NCI-H1694 treated with DMSO at 0.1 percent for 48 hours (cell line): Measurements from ENCODE around the gene ZFP1.

Experiments used
- DNase-seq: peaks from one replicate; lab custom pipeline; 2025; lab: John Stamatoyannopoulos, UW

The ZFP1 gene

DNA sequence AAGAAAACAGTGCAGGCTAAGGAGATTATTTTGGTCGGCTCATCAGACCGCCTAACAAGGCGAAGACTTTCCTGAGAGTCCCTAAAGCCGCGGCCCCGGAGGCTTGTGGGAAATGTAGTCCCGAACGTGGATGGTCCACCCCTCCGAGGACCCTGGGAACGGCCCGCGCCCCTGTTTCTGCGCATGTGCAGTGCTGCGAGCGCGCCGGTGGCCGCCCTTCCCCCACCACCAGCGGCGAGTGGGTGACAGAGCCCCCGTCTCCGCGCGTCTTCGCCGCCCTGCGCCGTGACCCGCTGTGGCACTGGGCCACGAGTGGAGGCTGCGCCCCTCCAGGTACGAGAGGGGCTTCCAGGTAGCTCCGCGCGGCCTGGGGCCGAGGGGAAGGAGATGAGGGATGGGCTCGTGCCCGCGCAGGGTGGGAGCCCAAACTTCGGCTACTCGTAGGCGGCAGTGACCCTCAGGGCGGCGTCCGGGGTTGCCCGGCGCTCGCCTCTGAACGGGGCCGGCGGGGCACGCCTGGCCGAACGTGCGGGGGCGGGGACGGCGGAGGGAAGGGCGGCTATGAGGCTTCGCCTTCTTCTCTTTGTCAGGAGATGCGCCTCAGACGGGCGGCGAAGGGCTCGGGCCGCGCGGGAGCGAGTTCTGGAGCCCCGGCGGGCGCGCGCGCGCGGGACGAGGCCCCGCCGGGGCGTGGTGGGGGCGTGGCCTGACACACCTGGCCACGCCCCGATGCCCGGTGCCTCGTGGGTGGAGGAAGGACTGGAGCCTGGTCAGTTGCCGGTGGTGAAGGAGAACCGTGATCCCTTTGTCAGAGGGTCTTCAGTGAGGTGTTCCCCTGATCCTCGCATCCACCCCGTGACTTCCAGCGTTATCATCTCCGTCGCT, at the start of gene ZFP1:
Gene ZFP1 (plus strand): TSS at position 214 of the 885 bp plus-strand sequence. CDS start 4,428 bp downstream, outside the sequence.
- peak; percentile 73 for DNase-seq

DNA sequence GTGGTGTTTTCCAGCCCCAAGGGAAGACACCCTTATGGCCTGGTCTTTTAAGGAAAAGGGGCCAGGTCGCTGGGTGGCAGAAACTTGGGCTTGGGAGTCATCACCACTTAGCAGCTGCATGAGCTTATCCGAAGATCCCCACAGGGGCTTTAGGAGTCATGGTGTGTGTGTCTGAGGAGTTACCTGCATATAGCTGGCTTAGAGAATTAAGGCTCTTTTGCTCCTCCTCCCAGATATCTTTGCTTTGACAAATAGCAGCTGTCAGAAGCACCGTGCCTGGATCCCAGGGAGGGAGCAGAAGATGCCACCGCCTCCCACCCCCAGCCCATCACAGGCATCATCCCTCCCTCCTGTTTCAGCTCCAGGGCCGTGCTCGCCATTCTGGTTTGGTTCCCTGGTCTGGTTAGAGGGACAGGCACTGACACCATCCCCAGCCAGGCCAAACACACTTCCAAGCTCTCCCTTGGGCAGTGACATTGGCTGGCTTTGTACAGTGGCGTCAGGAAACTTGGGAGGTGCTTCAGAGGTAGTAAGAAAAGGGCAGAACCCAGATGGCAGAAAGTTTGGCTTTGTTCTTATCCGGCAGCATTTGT, 49.2 kb upstream of the ZFP1 start:
- DNase-seq, result no peak

DNA sequence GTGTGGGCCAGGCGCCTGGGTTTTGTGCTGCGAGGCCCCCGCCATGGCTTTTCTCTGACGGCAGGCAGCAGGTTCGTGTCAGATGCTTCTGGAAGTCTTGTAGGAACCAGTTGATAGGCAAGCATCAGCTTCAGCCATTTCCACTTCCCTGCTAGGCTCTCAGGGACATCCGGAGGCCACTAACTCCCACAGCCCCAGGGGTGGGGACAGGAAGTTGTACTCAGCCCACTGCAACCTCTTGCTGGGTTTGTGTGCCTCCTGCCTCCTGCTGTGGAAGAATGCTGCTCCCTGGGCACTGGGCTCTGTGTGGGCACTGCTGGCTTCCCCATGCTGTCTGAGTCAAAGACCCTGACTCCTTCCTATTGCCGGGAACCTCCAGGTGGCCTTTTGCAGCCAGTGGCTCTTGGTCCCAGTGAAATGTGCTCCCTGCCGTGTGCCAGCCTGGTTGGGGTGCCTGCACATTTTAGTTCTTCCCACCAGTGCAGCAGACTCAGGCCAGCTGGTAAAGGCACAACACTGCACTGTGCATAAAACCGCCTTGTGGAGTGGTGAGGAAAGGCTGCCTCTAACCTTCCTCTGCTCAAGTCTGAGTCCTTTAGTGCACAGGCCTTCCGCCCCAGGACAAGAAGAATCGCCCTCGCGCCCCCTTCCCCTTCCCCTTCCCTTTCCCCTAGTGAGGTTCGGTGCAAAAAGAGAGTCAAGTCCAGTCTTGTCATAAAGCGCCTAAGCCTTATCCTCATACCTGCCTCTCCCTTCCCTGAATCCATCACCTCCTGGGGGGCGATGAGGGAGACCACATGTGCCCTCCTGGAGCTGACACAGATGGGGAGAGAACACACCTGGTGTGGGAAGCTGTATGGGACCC, 48.4 kb upstream of the ZFP1 start:
- DNase-seq, result no peak

DNA sequence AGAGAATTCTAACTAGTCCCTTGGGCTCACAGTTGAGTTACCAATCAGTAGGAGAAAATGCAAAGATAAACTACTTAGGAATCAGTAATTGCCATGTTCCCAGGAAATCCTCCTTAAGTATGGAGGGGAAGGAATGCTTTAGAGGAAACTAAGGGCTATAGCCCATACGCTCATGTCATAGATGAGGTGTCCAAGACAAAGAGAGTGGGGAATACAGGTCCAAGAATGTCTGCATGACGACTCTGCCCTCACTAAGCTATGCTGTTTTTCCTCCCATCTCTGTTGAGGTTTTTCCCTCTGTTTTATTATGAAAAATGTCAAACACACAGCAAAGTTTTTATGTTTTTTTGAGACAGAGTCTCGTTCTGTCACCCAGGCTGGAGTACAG, 47.7 kb upstream of the ZFP1 start:
- no peak for DNase-seq

DNA sequence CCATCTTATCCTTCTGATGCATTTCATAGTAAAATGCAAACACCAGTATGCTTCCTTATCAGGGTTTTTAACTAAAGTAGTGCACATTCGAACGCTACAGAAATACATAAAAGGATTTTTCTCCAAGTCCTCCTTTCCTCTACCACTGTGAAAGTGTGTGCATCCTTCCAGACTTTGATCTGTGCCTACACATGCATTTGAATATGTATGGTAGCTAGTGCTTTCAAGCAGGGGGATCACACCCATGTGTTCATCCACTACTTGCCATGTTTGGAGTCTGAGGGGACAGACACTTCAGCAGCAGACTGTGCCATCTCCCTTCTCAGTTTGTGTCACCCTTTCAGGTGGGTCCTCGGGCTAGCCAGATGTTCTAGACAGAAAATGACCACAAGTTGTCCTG, 46.7 kb upstream of the ZFP1 start:
- DNase-seq, result no peak

DNA sequence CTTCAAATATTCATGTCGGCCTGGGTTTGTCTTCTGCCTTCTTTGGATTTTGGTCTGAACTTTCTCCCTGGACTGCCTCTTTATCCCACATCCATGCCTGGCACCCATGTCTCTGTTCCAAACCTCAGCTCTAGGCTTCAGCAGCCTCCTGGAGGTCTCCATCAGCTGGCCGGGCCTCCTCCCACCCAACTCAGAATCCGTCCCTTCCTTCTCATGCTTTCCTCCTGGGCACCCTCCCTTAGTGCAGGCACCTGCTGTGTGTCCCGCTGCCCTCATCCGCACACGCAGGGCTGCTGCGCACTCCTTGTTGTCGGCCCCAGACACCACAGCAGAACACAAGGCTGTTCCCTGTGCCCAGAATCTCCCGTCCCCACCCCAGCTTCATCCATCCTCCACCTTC, 45.7 kb upstream of the ZFP1 start:
- no peak for DNase-seq

DNA sequence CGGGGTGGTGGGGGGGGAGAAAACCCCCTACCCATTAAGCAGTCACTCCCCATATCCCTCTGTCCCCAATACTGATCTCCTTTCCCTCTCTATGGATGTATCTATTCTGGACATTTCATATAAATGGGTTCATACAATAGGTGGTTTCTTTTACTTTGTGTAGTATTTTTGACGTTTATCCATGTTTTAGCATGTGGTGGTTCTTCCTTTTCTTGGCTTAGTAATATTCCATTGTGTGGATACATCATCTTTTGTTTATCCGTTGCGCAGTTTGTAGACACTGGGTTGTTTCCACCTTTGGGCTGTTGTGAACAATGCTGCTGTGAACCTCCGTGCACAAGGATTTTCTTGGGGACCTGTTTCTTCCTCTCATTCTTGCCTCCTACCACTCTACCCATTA, 44.3 kb upstream of the ZFP1 start:
- no peak for DNase-seq

DNA sequence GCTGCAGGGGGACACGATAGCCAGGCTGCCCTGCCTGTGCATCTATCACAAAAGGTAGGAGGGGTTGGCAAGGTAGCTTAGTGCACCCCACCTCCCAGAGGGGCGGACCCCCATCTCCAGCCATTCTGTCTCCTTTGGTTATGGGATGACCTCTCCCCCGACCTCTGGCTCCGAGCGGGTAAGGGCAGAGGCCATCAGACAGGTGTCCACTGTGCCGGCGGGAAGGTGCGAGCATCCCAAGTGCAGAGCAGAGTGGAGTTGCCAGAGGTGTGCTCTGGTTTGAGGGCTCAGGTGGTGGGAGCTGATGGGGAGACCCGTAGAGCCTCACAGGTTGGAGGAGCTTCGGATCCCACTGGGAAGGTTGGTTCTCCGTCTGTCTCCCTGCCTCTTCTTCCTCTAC, 43.5 kb upstream of the ZFP1 start:
- no peak for DNase-seq

DNA sequence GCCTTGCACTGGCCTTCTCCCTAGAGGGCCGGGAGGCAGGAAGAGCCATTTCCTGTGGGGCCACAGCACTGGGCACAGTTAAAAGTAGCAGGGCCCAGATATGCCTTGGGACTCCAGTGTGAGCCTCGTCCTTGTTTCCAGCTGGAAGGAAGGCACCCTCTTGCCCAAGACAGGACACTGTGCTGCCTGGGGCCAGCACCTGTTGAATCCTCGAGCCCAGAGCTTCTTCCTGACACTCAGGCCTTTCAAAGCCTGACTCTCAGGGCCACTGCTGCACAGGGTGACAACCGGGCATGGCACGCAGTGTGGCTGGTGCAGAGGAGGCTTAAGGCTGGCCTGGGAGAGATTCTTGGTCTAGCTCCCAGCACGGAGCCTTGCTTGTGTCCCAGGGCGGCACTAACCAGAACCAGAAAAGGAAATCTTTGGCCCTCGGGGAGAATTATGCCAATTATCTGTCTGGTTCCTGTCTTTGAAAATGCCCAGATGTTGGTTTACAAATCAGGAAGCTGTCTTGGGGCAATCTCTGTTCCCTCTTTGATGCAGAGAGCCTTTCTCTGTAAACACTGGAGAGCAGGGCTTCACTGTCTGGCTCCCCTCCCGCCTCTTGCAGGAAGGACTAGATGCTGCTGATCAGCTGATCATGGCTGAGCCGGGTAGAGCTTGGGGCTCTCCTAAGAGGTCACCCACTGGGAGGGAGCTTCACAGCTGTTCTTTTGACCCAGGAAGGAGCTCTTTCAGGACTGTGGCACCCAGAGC, 42.8 kb upstream of the ZFP1 start:
- DNase-seq, result no peak

DNA sequence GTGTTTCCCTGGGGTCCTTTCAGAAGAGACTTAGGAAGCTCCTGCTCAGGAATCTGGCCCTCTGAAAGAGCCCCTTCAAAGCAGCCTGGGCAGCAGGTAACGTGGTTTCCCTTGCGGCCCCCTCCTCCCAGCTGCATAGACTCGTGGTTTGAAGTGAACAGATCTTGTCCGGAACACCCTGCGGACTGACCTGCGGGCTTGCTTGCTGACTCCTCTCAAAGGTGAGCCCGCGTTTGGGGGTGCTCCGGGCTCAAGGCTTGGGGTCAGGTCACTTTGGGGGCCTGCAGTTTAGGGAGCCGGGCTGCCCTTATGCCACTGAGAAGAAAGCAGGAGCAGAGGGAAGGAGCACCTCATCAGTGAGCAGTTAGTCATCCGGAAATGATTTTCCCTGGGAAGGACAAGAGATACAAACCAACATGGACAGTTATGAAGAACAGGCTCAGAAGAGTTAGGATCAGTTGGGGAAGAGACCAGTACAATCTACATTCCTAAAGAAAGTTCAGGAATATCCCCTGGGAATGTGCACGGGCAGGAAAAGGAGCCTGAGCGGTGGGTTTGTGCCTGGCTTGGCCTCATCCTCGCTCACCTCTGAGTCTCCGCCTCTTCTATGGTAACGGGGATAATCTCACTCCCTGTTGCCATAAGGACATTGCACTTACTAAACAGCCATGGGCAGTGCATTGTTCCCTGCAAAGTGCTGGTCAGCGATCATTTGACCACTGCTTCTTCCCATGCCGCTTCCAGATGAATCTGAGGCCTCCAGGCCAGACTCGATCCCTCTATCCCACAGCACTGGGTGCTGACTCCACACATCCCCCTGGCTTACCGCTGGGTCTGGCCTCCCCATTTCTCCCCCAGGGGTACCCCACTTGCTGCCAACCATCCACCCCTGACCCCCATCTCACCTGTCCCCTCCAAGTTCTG, 41.7 kb upstream of the ZFP1 start:
- no peak for DNase-seq

DNA sequence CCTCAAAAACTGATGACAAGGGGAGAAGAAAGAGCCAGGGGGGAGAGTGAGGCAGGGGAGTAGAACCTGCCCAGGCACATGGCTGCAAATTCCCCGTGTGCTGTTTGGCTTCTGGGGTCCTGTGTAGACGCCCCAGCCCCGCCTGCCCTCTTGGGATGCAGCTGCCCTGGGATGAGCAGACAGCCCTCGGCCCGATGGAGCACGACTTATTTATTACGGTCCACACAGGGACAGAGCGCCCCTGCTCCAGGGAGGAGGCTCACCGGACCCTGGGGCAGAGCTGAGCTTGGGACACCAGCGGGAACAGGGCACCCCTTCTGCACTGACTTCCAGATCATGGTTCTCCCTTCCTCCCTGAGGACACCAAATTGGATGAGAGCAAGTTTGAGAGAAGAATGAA, 40.8 kb upstream of the ZFP1 start:
- DNase-seq, result no peak

DNA sequence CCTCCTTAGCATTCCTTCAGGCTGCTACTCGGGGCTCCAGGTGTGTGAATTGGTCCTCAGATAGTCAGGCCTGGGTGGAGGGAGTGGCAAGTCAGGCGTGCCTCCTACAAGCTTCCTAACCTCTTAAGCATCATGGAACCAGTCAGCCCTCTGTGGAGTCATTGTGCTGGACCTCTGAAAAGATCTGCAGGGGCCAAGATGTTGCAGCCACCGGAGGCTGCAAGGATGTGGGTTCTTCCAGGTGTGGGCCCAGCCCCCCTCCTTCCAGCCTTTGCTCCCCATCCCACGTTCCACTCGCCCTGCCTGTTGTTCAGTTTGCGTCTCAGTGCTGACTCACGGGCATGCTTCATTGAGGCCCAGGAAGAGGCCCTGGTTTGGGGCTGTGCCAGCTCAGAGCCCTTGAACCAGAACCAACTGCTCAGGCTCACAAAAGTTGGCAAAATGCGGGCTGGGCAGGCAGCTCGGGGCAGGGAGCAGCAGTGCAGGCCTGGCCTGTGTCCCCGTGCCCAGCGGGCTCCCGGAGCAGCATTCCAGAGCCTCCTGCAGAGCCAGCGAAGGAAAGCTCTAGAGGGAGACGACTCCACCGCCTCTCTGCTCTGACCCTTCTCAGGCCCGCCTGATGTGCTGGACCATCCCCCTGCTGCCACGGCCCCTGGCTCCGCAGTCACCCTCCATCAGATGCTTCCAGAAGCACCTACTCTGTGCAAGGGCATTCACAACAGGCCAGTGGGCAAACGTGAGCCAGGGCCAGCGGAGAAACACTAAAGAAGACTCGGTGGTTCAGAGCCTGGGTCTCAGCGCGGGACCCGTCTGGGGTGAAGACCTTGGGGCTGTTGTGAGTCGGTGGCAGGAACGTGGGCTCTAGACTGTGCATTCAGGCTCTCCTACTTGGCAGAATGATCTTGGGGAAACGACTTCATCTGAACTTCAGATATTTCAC, 39.3 kb upstream of the ZFP1 start:
- peak; percentile 12 for DNase-seq

DNA sequence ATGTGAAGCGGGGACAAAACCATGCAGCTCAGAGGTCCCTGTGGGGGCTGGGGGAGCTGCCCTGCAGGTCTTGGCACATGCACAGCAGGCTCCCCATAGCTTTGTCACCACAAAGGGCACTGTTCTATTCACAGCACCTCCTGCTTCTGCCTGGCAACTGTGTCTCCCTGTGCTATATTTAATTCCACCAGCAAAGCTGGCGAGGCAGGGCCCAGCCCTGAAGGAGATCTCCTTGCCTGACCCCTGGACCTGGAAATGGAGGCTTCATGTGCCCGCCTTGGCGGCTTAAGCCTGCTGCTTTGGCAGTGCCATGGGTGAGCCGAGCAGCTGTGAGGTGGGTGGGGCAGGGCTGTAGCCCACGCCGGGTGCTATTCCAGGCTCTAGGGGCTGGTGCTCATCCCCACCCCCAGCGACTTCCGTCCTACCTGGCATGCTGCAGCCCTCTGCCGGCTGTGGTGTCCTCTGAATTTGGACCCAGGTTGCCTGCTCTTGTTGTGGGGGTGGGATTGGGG, 38.5 kb upstream of the ZFP1 start:
- DNase-seq, result peak; percentile 37

DNA sequence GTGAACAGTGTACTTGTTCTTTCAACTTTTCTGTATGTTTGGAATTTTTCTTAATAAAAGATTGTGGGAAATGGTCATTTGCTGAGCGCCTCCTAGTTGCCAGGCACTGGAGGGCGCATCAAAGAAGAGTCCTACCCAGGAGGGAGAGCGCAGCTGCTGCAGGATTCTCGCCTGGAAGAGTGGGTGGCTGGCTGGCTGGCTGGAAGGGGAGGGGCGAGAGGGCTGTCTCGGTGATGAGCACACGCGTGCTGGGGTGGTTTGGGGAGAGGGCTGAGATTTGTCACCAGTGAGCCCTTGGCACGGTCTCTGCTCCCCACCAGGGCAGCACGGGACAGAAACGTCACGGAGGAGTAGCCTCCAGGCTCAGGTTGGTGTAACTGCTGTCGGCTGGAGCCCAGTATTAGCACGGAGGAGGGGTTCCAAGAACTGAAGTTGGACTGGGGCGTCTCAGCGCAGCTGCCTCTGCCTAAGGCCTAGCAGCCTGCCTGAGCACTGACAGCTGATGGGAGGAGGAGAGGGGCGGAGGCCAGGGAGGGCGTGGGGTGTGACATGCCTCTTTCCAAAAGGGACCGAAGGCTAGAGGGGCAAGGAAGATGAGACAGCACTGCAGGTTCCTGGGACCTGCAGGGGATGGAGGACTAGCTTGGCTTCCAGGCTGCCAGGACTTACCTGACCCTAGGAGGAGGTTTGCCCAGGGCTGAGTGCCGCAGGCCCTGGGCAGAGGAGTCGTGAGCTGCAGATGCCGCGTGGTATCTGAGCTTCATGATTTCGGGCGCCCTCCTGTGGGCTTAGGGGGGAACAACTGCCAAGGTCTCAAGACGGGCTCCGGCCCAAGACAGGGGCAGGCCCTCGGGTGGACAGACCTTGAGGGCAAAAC, 37.4 kb upstream of the ZFP1 start:
- DNase-seq, result peak; percentile 67

DNA sequence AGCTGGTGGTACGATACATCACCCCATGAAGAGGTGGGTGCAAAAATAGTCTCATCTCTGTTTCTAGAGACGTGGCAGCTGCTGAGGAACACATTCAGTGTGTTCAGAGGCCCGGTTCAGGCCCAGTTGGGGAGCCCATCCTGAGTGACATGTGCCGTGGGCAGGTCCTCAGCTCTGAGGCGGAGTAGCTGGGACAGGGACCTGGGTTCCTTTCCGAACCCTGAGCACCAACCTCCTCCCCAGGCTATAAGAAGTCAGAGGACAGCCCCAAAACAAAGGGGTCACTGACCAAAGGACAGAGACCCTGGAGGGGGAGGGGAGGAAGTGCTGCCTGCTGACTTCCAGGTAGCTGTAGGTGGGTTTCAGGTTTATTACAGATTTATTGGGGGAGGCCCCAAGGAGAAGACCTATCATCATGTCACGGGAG, 36.8 kb upstream of the ZFP1 start:
- DNase-seq, result no peak

DNA sequence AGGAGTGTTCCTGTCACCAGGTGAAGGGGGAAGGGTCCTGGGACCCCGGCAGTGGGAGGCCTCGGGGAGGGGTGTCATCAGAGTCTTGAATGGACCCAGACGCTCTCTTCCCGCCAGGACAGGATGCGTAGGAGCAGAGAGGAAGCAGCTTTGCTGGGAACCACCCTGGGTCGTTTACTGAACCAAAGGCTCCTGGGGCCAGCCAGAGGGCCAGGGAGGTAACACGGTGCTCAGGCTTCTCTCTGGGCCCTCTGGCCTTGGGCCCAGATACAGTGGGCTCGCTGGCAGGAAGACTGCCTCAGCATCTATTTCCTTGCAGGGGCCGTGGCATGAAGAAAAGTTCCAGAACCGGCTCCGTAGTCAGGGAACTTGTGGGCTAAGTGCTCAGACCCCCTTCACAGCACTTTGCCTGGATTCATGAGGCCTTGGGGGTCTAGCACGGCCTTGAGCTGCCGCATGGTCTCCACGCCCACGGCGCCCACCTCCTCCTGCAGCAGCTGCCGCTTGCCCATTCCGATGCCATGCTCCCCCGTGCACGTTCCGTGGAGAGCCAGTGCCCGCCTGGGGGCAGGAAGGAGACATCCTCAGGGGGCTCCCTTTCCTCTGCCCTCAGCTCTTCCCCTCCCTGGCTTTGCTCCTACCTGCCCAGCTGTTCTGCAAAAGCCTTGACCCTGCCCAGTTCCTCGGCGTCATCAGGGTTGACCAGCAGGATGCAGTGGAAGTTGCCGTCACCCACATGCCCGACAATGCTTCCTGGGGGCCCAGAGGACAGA, 36.2 kb upstream of the ZFP1 start:
- DNase-seq, result no peak

DNA sequence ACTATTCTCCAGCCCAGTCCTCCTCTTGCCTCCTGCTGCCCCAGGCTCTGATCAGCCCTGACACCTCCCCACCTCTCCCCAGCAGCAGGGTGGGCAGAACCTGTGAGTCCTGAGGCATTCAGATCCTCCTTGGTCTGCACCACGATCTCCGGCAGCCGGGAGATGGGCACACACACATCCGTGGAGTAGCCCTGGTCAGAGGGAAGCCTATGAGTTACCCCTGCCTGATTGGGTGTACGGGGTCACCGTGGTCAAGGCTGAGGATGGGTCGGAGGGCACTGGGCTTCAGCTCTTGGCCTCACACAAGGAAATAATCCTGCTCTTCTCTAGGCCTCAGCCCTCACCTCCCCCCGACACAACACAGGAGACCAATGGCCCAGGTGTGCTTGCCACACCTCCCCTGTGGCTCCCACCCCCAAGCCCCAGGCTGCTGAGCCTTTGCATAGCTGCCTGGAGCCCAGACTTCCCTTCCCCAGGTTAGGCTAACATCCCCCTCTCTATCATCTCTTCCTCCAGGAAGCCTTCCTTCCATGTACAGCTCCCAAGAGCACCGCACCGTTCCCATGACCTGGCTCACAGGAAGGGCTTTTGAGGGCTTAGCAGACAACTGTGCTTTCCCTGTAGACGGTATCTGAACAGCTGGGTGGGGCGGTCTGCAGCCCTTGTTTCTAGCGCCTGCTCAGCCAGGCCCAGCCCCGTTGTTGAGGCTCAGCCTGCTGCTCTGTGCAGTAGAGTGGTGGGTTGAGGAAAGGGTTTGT, 35.4 kb upstream of the ZFP1 start:
- peak; percentile 19 for DNase-seq
